GM21528 (cell line): ENCODE data around the gene RMI1.

Experiments
- ATAC-seq: cut with Tn5 transposase; IDR thresholded peaks from one replicate; pipeline ENCODE4 v1.9.1; 2021; ENCODE audit warnings: mild to moderate bottlenecking, moderate library complexity; ENCODE audit not compliant: unreplicated experiment, low FRiP score

The RMI1 gene

GRCh38 chr9:83966209-83966582, 14.4 kb upstream of the RMI1 start:
- no peak for ATAC-seq

GRCh38 chr9:83967073-83967472, 13.5 kb upstream of the RMI1 start:
- ATAC-seq = no peak

- ATAC-seq = no peak
Measured at GRCh38 chr9:83969602-83970001, 11.0 kb upstream of the RMI1 start.

GRCh38 chr9:83971485-83971884, 9.1 kb upstream of the RMI1 start:
- no peak for ATAC-seq

GRCh38 chr9:83972286-83972685, 8.3 kb upstream of the RMI1 start:
- no peak for ATAC-seq

- ATAC-seq = no peak
Measured at GRCh38 chr9:83975300-83975699, 5.3 kb upstream of the RMI1 start.

- no peak for ATAC-seq
Measured at GRCh38 chr9:83976372-83976771, 4.2 kb upstream of the RMI1 start.

- no peak for ATAC-seq
Measured at GRCh38 chr9:83977196-83977595, 3.4 kb upstream of the RMI1 start.

- peak; percentile 29 for ATAC-seq
Measured at GRCh38 chr9:83978992-83979811, 1.4 kb upstream of the RMI1 start.

- ATAC-seq = peak; percentile 86
Measured at GRCh38 chr9:83979812-83980394, 702 bp upstream of the RMI1 start, which contains the start of gene HNRNPK. Gene HNRNPK, minus strand, starts transcription at chr9:83980215. Its CDS starts 1,963 bp downstream, at chr9:83978252.

- no peak for ATAC-seq
Measured at GRCh38 chr9:83981126-83981871, 694 bp downstream of the RMI1 start.

GRCh38 chr9:83986195-83986594, 5.6 kb downstream of the RMI1 start:
- no peak for ATAC-seq

- ATAC-seq = no peak
Measured at GRCh38 chr9:83986765-83987401, 6.3 kb downstream of the RMI1 start.

- no peak for ATAC-seq
Measured at GRCh38 chr9:83987402-83987791, 6.8 kb downstream of the RMI1 start.

GRCh38 chr9:83988411-83988810, 7.8 kb downstream of the RMI1 start:
- no peak for ATAC-seq

GRCh38 chr9:83991355-83991754, 10.8 kb downstream of the RMI1 start:
- ATAC-seq = no peak

GRCh38 chr9:83992407-83992806, 11.8 kb downstream of the RMI1 start:
- no peak for ATAC-seq

- ATAC-seq = no peak
Measured at GRCh38 chr9:83992901-83993300, 12.3 kb downstream of the RMI1 start.

GRCh38 chr9:83996126-83996525, 15.5 kb downstream of the RMI1 start:
- no peak for ATAC-seq

GRCh38 chr9:83999141-83999918, 18.7 kb downstream of the RMI1 start:
- no peak for ATAC-seq
